ENCODE data around the gene LMO4. TPM values are rescaled to one million over a fixed set of nuclear protein-coding genes. Genes with fewer than 3 reads are reported as not detected.

Gene LMO4
- total RNA-seq, 2 experiments from 2014 or later: 35.1 to 36.8 TPM

DNA sequence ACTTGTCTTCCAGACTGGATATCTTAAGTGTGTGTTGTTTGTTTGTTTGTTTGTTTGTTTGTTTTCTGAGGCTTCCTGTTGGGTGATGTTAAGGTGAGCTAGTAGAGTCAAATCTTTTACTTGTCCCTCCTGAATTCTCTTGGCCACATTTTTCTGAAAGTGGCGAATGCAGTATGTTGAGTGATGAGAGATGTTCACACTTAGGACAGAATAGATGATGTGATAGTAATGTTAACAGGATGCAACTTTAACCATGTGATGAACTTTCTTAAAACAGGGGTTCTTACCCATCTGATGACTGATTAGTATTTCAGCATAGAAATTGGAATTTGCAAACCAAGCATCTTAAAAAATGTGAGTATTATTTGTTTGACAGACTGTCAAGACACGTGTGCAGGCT, 40.2 kb downstream of the LMO4 start:
- Mint-ChIP-seq H3K9me3 (no peaks in the 10 kb centered on the region), H3K4me1 (ENCODE audit: low read depth) (no peaks in the 10 kb centered on the region), H3K27ac (no peak overlapping the region), H3K4me3 (no peak overlapping the region), H3K36me3 (ENCODE audit: low read depth) (no peaks in the 10 kb centered on the region), H3K27me3 (no peaks in the 10 kb centered on the region)
- DNase-seq (no peak), ATAC-seq (no peak)
- CTCF ChIA-PET: no interaction called here
- POLR2A ChIA-PET: no interaction called here
- TF ChIP-seq, protein P1, sequence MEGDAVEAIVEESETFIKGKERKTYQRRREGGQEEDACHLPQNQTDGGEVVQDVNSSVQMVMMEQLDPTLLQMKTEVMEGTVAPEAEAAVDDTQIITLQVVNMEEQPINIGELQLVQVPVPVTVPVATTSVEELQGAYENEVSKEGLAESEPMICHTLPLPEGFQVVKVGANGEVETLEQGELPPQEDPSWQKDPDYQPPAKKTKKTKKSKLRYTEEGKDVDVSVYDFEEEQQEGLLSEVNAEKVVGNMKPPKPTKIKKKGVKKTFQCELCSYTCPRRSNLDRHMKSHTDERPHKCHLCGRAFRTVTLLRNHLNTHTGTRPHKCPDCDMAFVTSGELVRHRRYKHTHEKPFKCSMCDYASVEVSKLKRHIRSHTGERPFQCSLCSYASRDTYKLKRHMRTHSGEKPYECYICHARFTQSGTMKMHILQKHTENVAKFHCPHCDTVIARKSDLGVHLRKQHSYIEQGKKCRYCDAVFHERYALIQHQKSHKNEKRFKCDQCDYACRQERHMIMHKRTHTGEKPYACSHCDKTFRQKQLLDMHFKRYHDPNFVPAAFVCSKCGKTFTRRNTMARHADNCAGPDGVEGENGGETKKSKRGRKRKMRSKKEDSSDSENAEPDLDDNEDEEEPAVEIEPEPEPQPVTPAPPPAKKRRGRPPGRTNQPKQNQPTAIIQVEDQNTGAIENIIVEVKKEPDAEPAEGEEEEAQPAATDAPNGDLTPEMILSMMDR (IDR thresholded peaks at IDR 0.05): no peak
- intact Hi-C loops (cut with micrococcal nuclease): no loop called here

DNA sequence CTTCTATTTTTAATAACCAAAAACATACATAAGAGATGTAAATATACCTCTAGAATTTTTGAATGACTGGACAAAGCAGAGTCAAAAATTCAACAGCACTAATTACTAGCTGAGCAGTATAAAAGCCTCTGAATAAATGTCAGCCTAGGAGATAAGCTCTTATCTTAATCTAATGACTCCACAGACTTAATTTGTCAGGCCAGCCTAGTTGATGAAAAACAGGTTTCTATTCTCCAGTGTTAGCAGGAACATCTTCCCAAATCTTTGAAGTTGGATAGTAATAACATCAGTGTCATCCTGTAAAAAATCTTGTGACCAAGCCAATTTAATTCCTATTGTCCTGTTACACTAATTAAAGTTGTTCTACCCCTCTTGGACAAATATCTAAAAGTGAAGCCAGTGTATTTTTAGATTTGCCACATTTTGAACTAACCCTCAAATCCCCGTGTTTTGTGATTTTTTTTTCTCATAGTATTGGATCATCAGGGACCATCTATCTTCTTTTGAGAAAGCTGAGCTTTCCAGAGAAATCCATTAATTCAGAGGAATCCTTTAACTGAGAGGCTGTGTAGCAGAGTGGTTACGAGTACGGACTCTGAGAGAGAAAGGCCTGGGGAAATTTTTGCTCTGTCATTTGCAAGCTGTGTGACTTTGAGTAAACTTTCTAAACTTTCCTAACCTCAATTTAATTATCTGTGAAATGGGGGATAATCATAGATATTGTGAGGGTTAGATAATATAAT, 41.2 kb downstream of the LMO4 start:
- intact Hi-C loops (cut with micrococcal nuclease): no loop called here
- no peaks in the 10 kb centered on the region for H3K27me3 Mint-ChIP-seq
- POLR2A ChIA-PET: no interaction called here
- no peaks in the 10 kb centered on the region for H3K36me3 Mint-ChIP-seq (ENCODE audit: low read depth)
- DNase-seq (no peak), ATAC-seq (no peak)
- H3K9me3 Mint-ChIP-seq: no peaks in the 10 kb centered on the region
- no peaks in the 10 kb centered on the region for H3K4me1 Mint-ChIP-seq (ENCODE audit: low read depth)
- no peak overlapping the region for H3K27ac Mint-ChIP-seq
- CTCF ChIA-PET: no interaction called here
- H3K4me3 Mint-ChIP-seq: no peak overlapping the region
- TF ChIP-seq, protein P1 (IDR thresholded peaks at IDR 0.05): no peak

DNA sequence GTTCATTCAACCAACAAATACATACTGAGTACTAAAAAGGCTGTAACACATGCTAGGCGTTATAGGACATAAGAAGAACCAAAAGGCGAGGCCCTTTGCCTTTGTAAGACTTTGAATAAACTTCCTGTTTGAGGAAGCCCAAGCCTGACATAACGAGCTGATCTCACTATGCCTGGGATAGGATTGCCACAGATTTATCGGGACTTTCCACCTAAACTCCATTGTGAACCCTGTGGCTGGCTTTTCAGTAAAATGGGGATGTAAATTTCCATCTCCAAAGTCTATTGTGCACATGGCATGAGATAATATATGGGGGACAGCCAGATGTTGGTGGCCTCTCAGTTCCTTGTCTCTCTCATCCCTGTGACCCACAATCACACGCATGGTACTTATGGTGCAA, 41.9 kb downstream of the LMO4 start:
- Mint-ChIP-seq H3K9me3 (no peaks in the 10 kb centered on the region), H3K36me3 (ENCODE audit: low read depth) (no peaks in the 10 kb centered on the region), H3K27ac (no peak overlapping the region), H3K4me3 (no peak overlapping the region), H3K27me3 (no peaks in the 10 kb centered on the region), H3K4me1 (ENCODE audit: low read depth) (no peaks in the 10 kb centered on the region)
- intact Hi-C loops (cut with micrococcal nuclease): no loop called here
- ChIA-PET CTCF (no interaction called here), POLR2A (no interaction called here)
- DNase-seq: no peak
- ATAC-seq: no peak
- TF ChIP-seq, protein P1 (IDR thresholded peaks at IDR 0.05): no peak

DNA sequence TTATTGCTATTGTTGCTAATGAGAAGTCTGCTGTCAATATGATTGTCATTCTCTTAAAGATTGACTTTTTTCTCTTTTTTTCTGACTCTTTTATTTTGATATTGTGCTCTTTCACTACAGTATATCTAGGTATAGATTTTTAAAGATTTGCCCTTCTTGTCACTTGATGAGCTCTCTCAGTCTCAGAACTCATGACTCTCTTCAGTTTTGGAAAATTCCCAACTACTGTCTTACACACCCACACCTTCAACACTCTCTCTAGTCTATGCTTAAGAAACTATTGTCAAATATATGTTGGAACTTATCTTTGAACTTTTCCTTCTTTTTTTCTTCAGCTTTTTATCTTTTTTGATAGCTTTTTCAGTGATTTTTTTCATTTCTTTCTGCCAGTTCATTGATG, 50.6 kb downstream of the LMO4 start:
- no peaks in the 10 kb centered on the region for H3K4me1 Mint-ChIP-seq (ENCODE audit: low read depth)
- intact Hi-C loops (cut with micrococcal nuclease): no loop called here
- H3K36me3 Mint-ChIP-seq (ENCODE audit: low read depth): peaks cover 3% of the 10 kb centered on the region
- ChIA-PET POLR2A (interaction anchor here (0.5 to 0.7 kb wide), 2 partner anchors 228 to 1905 kb away, joined by 3 read pairs; no protein-coding TSS in a partner anchor), CTCF (no interaction called here)
- ATAC-seq: no peak
- no peak overlapping the region for H3K4me3 Mint-ChIP-seq
- no peak for DNase-seq
- H3K9me3 Mint-ChIP-seq: peaks cover 13% of the 10 kb centered on the region
- H3K27me3 Mint-ChIP-seq: peaks cover 3% of the 10 kb centered on the region
- H3K27ac Mint-ChIP-seq: no peak overlapping the region
- TF ChIP-seq, protein P1 (IDR thresholded peaks at IDR 0.05): no peak

DNA sequence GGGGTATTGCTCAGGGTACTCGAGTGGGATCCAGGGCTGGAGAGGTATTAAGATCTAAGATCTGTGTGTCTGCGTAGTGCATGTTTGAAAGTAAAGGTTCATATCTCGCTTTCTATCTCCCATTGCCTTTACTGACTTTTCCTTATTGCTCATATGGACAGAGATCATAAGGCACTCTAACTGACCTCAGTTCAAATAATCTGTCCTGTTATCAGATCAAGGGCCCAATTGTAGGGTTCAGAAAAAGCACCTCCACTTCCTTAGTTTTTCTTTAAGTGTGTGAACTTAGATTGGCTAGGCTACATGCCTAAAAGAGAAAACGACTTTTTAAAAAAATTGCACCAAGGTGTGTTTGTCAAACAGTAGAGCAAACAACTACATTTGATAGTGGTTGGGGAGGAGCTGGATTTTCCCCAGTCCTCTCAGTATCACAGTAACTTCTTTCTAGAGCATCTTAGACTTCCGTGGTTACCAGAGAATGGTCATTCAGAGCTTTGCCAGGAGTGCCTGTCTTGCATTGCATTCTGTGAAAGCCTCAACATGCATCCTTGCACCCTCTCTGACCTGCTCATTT, 57.6 kb downstream of the LMO4 start:
- Mint-ChIP-seq H3K4me3 (no peak overlapping the region), H3K4me1 (ENCODE audit: low read depth) (no peaks in the 10 kb centered on the region), H3K36me3 (ENCODE audit: low read depth) (no peaks in the 10 kb centered on the region), H3K27ac (no peak overlapping the region), H3K9me3 (no peaks in the 10 kb centered on the region), H3K27me3 (peaks cover 2% of the 10 kb centered on the region)
- TF ChIP-seq, protein P1 (IDR thresholded peaks at IDR 0.05): no peak
- POLR2A ChIA-PET: no interaction called here
- ATAC-seq (no peak), DNase-seq (no peak)
- intact Hi-C loops (cut with micrococcal nuclease): no loop called here
- CTCF ChIA-PET: no interaction called here

All from activated CD8-positive, alpha-beta T cell treated with anti-CD3 and anti-CD28 coated beads for 36 hours (primary cell).